DMS53 (cell line): ENCODE results near the gene FXYD1.

ENCODE experiments used
- DNase-seq: peaks from one replicate; lab custom pipeline; 2025; lab: John Stamatoyannopoulos, UW

The FXYD1 gene

DNA sequence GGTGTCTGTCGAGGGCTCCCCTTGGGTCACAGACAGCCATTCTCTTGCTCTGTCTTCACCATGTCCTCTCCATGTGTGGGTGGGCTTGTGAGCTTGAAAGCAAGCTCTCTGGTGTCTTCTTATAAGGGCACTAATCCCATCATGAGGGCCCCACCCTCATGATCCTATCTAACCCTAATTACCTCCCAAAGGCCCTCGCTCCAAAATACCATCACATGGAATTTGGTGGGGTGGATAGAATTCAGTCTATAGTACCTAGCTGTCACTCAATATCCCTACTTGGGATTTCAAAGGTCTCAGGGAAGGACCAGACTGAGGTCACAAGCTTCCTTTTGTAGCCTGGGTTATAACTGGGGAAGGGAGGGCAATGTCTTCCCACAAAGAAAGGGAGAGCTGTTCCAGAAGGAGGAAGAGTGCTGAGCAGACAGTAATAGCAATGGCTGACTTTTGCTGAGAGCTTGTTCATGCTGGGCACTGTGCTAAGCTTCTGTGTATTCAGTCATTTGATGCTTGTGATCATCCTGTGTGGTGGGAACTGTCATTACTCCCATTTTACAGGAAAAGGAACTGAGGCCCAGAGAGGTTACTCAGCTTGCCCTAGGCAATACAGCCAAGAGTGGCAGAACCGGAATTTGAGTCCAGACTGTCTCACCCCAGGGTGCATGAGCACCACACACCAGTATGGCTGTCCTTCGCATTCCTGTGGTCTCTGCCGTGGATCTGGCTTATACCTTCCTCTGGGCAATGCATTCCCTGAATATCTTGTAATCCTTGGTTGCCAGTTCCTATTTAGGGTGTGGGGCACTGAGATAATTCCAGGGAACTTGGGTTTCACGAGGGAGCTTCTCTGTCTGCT, 24.1 kb downstream of the FXYD1 start:
- no peak for DNase-seq

DNA sequence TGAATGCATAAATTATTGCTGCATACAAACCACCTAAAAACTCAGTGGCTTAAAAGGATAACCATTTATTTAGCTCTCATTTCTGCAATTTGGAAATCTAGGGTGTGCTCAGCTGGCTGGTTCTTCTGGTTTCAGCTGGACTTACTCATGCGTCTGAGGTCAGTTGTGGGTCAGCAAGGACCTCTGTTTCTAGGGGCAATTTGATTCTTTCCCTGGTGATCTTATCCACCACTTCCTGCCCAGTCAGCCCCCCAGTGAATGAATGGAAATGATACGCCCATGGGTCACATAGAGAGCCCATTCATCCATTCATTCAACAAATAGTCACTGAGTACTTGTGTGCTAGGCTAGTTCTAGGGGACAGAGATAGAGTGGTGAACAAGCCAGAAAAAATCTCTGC, 25.8 kb downstream of the FXYD1 start:
- DNase-seq: no peak

DNA sequence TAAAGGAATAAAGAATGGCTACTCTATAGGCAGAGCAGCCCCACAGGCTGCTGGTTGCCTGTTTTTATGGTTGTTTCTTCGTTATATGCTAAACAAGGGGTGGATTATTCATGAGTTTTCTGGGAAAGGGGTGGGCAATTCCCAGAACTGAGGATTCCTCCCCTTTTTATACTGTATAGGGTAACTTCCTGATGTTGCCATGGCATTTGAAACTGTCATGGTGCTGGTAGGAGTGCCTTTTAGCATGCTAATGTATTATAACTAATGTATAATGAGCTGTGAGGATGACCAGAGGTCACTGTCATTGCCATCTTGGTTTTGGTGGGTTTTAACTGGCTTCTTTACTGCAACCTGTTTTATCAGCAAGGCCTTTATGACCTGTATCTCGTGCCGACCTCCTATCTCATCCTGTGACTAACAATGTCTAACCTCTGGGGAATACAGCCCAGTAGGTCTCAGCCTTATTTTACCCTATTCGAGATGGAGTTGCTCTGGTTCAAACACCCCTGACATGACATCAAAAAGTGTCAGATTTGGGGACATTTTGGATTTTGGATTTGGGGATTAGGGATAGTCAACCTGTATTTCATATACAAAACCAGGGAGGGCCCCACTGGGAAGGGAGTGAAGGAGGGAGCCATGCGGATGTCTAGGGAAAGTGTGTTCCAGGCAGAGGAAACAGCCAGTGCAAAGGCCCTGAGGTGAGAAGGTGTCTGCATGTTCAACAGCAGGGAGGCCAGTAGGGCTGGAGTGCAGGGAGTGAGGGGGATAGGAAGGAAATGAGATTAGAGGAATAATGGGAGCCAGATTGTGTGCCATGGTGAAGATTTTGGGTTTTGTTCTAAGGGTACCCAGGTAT, 26.8 kb downstream of the FXYD1 start:
- DNase-seq: no peak

DNA sequence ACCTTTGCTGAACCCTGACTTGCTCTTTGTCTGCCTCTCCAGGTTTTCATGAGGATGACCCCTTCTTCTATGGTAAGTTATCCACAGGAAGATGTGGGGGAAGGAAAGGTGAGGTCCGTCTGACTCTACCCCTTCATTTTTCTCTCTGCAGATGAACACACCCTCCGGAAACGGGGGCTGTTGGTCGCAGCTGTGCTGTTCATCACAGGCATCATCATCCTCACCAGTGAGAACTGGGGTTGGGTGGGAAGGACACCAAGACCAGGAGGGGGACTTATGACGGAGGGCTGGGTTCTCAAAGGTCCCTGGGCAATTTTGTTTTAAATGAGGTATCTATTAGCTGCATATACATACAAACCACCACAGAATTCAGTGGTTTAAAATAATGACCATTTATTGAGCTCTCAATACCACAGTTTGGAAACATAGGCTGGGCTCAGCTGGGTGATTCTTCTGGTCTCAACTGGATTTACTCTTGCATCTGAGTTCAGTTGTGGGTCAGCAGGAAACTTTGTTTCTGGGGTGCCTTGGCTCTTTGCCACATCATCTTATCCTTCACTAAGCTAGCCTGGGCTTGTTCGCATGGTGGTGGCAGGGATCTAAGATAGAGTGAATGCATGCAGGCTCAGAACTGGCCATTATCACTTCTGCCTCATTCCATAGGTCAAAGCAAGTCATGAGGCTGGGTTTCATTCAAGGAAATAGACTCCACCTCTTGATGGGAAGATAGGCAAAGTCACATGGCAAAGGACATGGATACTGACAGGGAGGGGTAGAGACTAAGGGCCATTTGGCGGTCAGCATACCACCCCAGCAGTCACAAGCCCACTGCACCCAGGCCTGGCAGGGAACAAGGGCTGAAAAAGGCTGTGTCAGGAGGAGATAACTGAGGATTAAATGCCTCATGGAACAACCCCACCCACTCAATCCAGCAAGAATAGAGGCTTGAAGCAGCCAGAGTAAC, 27.8 kb downstream of the FXYD1 start:
- DNase-seq: no peak

DNA sequence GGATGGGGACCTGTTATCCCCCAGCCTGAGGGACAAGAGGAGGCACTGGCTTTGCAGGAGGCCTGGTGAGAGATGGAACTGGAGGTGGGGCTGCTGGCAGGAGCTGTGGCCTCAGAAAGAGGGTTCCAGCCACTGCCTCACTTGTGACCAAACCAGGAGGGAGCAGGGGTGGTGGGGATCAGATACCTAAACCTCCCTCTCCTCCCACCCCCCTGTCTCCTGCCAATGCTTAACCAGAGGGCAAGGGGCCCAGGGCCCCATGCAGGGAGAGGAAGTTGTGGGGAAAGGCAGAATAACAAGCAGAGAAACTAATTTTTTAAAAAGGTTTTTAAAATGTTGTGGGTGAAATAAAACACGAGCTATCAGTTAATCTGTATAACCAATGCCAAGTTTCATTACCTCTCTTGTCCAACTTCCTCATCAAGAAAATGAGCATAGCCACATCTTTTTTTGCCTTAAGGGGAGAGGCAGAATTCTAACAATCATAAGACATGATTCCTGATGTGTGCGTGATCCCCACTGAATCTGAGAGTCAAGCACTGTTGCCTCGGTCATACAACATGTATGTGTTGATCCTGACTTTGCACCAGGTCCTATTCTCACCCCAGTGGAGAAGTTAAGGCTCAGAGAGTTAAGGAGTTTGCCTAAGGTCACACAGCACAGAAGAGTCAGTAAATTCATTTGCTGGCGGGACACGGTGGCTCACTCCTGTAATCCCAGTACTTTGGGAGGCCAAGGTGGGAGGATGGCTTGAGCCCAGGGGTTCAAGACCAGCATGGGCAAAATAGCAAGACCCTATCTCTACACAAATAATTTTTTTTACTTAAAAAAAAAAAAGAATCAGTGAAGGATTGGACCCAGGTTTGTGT, 28.9 kb downstream of the FXYD1 start:
- no peak for DNase-seq

DNA sequence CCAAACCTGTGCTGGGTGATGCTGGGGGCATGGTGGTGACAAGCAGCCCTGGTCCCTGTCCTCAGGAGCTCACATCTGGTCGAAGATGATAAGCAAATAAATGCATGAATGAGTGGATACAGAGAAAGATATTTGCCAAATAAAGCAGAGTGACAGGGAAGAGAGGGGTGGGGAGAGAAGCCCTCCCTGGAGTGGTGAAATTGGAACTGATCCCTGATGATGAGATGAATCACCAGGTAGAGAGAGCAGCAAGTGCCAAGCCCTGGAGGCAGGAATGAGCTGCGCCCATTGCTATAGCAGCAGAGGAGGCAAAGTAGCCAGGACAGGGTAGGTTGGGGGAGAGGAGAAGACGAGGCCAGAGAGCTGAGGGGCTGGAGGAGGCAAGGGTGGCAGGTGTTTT, 29.6 kb downstream of the FXYD1 start:
- peak; percentile 59 for DNase-seq

DNA sequence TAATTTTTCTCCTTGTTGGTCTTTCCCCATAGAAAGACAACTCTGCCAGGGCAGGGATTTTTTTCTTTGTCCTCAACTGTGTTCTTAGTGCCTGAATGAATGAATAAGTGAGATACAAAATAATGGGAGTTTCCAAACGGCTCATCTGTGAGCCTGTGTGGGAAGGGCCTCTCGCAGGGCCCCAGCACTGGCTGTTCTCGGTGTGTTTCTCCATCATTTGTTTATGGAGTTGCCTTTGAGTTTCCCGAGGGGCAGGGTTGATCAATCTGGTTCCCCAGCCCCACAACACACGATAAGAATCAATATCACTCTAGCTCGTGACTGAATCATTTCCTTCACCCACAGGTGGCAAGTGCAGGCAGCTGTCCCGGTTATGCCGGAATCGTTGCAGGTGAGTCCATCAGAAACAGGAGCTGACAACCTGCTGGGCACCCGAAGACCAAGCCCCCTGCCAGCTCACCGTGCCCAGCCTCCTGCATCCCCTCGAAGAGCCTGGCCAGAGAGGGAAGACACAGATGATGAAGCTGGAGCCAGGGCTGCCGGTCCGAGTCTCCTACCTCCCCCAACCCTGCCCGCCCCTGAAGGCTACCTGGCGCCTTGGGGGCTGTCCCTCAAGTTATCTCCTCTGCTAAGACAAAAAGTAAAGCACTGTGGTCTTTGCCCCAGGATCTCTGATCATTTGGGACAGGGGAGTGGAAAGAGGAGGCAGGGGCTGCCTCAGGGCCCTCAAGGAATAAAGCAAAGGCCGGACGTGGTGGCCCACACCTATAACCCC, 30.8 kb downstream of the FXYD1 start:
- DNase-seq: no peak

DNA sequence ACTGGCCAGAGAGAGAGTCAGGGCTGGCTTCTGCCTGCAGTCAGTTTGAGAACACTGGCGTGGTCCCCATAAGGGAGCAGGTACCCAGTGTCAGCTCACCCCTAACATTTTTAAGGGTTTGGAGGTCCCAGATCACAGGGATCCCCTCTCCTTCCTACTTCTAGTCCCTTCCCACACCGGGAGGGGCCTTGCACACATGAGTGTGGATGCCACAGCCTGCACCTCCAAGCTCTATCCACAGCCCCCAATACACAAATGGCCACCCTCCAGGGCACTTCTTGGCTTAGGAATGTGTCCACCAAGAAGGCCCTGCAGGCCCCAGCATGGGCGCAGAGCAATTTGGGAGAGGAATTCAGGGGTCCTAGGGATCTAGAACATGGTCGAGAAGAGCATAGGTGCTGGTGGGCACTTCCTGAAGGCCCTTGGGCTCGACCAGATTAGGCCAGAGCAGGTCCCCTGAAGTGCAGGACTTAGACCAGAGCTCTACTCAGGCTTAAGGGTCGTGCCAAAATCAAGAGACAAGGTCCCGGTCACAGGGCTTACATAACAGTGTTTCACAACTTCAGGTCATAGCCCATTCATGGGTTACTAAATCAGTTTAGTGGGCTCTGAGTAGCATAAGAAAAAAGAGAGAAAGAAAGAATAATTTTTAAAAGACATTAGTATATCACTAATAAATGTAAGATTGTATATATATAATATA, 31.9 kb downstream of the FXYD1 start:
- DNase-seq: no peak

DNA sequence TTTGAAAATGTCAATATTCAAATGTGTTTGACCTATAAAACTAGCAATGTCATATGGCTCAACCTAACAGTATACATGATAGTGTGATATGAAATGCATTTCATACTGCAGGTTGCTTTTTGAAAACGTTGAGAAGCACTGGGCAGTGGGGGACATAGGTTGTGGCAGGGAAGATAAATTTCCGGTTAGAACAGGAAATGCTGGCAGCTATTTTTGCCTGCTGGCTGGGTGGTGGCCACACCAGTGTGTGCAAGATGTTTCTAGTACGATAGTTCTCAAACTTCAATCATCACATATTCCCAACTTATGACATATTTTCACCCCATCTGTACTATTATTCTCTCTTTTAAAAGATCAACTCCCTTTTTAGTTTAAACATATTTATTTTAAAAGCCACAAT, 33.1 kb downstream of the FXYD1 start:
- no peak for DNase-seq

DNA sequence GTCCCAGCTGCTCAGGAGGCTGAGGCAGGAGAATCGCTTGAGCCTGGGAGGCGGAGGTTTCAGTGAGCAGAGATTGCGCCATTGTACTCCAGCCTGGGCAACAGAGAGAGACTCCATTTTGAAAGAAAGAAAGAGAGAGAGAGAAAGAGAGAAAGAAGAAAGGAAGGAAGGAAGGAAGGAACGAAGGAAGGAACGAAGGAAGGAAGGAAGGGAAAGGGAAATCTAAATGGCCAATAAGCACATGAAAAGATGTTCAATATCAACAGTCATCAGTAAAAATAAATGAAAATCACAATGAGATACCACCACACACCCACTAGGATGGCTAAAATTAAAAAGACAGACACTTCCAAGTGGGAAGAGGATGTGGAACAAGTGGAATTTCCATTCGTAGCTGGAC, 35.6 kb downstream of the FXYD1 start:
- no peak for DNase-seq

DNA sequence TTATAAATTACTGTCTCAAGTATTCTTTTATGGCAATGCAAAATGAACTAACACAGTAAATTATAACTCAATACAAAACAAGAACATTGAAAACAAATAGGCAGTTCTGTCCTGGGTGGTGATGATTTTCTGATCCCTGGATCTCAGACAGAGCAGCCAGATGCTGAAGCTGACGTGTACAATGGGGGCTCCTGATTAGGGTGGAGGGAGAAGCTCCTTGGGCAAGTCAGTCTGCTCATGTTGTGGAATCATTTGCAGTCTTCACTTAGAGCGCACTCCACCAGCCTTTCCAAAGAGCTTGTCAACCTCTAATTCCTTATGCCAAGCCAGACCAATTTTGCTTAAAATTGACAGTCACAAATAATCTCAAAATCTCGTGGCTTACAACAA, 37.6 kb downstream of the FXYD1 start:
- no peak for DNase-seq

DNA sequence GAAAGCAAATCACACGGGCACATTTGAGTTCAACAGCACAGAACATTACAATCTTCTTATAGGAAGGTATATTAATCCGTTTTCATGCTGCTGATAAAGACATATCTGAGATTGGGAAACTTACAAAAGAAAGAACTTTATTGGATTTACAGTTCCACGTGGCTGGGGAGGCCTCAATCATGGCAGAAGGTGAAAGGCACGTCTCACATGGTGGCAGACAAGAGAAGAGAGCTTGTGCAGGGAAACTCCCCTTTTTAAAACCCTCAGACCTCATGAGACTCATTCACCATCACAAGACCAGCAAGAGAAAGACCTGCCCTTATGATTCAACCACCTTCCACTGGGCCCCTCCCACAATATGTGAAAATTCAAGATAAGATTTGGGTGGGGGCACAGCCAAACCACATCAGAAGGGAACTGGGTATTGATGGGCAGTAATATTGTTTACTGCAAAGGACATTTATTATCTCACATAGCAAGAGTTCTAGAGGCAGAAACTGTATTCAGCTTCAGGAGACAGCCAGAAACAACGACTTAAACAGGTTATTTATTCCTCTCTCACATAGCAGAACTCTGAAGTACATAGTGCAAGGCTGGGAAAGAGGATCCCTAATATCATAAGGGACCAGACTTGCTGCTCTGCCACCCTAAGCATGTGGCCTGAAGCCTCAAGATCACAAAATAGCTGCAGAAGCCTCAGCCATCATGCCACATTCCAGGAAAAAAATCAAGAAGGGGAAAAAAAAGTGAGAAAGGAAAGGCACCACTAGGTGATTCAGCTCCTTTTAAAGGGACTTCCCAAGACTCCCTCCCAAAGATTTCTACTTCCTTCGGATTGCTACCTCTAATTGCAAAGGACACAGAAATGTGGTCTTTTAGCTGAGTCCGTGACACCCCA, 39.0 kb downstream of the FXYD1 start:
- no peak for DNase-seq

DNA sequence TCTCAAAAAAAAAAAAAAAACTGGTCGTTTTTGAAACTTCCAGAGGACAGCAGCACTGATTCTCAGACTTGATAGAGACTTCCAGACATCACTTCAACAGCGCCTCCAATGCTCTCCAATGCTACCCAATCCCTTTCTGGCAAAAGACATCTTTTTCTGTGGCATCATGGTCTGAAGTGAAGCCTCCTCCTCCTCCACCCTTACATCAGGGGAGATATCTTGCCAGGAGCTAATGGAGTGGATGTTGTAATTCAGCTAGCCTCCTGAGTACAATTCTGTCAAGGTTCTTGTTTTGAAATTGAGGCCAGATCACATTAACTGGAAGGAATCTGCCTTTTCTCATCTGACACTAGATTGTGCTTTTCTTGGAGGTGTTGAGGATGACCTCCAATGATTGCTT, 40.1 kb downstream of the FXYD1 start:
- DNase-seq: no peak

DNA sequence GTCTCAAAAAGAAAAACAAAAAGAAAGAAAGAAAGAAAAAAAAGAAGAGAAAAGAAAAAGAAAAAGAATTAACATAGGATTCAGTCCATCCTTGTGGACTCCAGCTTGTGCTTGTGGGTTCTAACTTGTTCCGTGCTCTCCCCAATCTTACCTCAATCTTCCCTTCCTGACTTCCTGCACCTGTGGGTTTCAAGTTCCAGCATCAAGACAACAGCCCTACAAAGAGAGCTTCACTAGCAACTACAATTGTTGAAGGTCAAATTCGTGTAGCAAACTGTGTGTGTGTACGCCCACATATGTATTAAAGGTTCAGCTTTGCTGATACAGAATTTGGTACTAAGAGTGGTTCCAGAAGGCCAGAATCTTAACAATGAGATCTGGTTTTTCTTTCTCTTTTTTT, 41.2 kb downstream of the FXYD1 start:
- DNase-seq: no peak

DNA sequence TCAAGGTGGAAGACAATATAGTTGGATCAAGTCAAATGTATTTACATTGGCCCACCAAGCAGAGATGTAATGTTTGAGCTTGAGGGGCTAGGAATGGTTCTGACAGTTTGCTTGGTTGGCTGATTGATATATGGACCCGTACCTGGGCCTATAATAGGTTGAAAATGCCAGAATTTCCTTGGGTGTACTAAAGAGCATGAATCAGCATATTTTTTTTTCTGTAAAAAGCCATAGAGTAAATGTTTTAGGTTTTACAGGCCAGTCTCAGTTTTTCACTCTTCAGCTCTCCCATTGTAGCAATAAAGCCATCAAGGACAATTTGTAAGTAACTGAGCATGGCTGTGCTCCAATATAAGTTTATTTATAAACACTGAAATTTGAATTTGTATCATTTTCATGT, 42.8 kb downstream of the FXYD1 start:
- DNase-seq: no peak

DNA sequence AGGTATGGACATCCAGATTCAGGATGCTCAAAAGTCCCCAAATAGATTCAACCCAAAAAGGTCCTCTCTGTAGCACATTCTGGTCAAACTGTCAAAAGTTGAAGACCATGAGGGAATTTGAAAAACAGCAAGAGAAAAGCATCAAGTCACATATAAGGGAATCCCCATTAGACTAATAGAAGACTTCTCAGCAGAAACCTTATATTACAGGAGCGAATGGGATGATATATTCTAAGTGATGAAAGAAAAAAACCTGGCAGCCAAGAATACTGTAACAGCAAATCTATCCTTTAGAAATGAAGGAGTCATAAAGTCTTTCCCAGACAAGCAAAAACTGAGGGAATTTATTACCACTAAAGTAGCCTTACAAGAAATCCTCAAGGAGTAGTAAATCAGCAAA, 45.6 kb downstream of the FXYD1 start:
- no peak for DNase-seq

DNA sequence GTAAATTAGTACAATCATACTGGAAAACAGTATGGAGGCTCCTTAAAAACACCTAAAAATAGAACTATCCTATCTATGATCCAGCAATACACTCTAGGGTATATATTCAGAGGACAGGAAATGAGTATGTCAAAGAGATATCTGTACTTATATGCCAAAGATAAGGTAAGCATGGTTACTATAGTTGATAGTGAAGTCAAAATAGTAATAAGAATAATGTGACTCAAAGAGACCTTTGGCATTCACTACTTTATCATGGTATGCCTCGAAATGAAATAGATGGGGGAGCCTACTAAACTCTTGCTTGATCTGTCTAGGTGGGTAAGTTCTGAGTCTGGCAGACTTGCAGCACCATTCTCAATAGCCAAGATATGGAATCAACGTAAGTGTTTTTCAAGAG, 46.3 kb downstream of the FXYD1 start:
- DNase-seq: no peak
